Measurements from ENCODE around the gene A4GALT.

Gene A4GALT

DNA sequence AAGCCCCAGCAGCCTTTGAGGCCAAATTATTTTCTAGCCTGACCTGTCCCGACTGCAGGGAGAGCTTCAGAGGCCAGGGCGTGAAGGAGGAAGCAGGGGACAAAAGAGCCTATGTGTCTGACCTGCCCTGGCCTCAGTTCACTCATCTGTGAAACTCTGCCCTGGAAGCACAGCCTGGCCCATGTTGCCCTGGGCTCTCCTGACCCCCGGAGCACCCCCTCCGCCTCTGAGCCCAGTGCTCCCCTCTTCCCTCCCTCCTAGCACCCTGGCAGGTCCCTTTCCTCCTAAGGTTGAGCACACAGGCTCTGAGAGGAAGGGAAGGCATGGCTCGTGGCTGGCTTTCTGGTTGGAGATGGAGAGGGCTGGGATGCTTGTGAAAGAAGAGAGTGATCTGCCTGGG is 3.4 kb upstream of the A4GALT start:
- ATAC-seq (ENCODE audit: insufficient read depth, low read depth), result no peak
- Histone ChIP-seq H3K9me3 (ENCODE audit: insufficient read depth, low read length, severe bottlenecking) (no peaks in the 10 kb centered on the region), H3K36me3 (ENCODE audit: insufficient read depth, low read length) (no peaks in the 10 kb centered on the region), H4K20me1 (ENCODE audit: insufficient read depth, low read length) (no peaks in the 10 kb centered on the region), H2AFZ (ENCODE audit: low read depth, low read length) (no peak overlapping the region), H3K4me2 (ENCODE audit: insufficient read depth, low read length) (no peak overlapping the region), H3K27me3 (ENCODE audit: insufficient read depth, low read length, poor library complexity) (no peaks in the 10 kb centered on the region), H3K27ac (ENCODE audit: low read length) (no peak overlapping the region), H3K9ac (ENCODE audit: low read depth, low read length) (no peak overlapping the region), H3K79me2 (ENCODE audit: insufficient read depth, low read length) (no peaks in the 10 kb centered on the region), H3K4me3 (ENCODE audit: low read depth in 1 of 2, low read length in 2 of 2) (no peak overlapping the region), H3K4me1 (ENCODE audit: insufficient read depth, low read length) (no peaks in the 10 kb centered on the region)
- no peak for DNase-seq
- TF ChIP-seq, protein P1, sequence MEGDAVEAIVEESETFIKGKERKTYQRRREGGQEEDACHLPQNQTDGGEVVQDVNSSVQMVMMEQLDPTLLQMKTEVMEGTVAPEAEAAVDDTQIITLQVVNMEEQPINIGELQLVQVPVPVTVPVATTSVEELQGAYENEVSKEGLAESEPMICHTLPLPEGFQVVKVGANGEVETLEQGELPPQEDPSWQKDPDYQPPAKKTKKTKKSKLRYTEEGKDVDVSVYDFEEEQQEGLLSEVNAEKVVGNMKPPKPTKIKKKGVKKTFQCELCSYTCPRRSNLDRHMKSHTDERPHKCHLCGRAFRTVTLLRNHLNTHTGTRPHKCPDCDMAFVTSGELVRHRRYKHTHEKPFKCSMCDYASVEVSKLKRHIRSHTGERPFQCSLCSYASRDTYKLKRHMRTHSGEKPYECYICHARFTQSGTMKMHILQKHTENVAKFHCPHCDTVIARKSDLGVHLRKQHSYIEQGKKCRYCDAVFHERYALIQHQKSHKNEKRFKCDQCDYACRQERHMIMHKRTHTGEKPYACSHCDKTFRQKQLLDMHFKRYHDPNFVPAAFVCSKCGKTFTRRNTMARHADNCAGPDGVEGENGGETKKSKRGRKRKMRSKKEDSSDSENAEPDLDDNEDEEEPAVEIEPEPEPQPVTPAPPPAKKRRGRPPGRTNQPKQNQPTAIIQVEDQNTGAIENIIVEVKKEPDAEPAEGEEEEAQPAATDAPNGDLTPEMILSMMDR (IDR thresholded peaks at IDR 0.05; ENCODE audit: borderline replicate concordance, extremely low read depth, low read length, poor library complexity, severe bottlenecking), result no peak

DNA sequence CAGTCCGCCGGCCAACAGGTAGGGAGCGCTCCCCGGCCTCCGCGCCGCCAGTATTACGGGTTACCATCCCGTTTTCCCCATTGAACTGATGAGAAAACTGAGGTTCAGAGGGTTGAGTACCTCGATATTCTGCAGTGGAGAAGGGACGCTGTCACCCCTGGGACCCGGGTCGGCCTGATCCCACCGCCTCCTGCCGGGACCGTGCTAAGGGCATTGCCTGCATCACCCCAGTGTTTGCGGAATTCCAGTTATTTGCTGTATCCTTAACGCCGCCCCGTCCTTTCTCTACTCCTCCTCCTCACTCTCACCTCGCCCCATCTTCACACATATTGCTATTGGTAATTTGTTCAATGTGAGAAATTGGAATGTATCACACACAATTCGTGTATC is 370 bp upstream of the A4GALT start:
- H3K27ac ChIP-seq (ENCODE audit: low read length), result no peak overlapping the region
- no peak overlapping the region for H3K4me2 ChIP-seq (ENCODE audit: insufficient read depth, low read length)
- DNase-seq (no peak), ATAC-seq (ENCODE audit: insufficient read depth, low read depth) (no peak)
- no peak overlapping the region for H3K4me3 ChIP-seq (ENCODE audit: low read depth in 1 of 2, low read length in 2 of 2)
- no peaks in the 10 kb centered on the region for H3K9me3 ChIP-seq (ENCODE audit: insufficient read depth, low read length, severe bottlenecking)
- H3K36me3 ChIP-seq (ENCODE audit: insufficient read depth, low read length), result no peaks in the 10 kb centered on the region
- no peaks in the 10 kb centered on the region for H4K20me1 ChIP-seq (ENCODE audit: insufficient read depth, low read length)
- H3K27me3 ChIP-seq (ENCODE audit: insufficient read depth, low read length, poor library complexity), result no peaks in the 10 kb centered on the region
- no peak overlapping the region for H2AFZ ChIP-seq (ENCODE audit: low read depth, low read length)
- no peak overlapping the region for H3K9ac ChIP-seq (ENCODE audit: low read depth, low read length)
- TF ChIP-seq, protein P1 (IDR thresholded peaks at IDR 0.05; ENCODE audit: borderline replicate concordance, extremely low read depth, low read length, poor library complexity, severe bottlenecking), result no peak
- TF ChIP-seq EZH2 (IDR thresholded peaks at IDR 0.05; ENCODE audit: borderline replicate concordance, low read depth, low read length, severe bottlenecking), result no peak
- no peaks in the 10 kb centered on the region for H3K79me2 ChIP-seq (ENCODE audit: insufficient read depth, low read length)
- no peaks in the 10 kb centered on the region for H3K4me1 ChIP-seq (ENCODE audit: insufficient read depth, low read length)

DNA sequence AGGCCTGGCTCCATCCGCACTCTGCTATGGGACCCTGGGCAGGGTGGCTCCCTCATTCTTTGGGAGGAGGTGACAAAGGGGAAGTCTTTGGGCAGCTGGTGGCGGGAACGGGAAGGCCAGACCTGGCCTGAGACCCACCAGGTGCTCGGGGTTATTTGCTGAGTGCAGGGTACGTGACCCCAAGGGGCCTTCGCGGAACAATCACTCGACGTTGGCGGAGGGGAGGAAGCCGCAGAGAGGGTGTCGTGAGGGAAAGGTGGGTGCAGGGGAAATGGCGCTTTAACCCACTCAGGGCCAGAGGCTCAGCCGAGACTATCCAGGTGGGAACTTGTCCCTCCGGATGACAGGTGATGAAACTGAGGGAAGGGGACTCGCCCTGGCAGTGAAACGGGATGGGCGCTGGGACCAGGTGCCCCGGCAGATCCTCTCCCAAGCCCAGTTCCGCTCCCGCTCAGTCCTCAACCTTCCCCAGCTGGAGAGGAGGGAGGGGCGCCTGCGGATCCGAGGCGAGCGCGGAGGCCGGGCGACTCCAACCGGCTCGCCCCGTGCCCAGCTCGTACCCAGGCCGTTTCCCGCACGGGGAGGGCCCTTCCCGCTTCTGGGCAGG is 911 bp downstream of the A4GALT start:
- H3K79me2 ChIP-seq (ENCODE audit: insufficient read depth, low read length), result no peaks in the 10 kb centered on the region
- H3K4me2 ChIP-seq (ENCODE audit: insufficient read depth, low read length), result no peak overlapping the region
- no peaks in the 10 kb centered on the region for H3K4me1 ChIP-seq (ENCODE audit: insufficient read depth, low read length)
- H3K4me3 ChIP-seq (ENCODE audit: low read depth in 1 of 2, low read length in 2 of 2), result no peak overlapping the region
- H2AFZ ChIP-seq (ENCODE audit: low read depth, low read length), result no peak overlapping the region
- ATAC-seq (ENCODE audit: insufficient read depth, low read depth) (no peak), DNase-seq (no peak)
- no peak for TF ChIP-seq EZH2 (IDR thresholded peaks at IDR 0.05; ENCODE audit: borderline replicate concordance, low read depth, low read length, severe bottlenecking)
- TF ChIP-seq, protein P1 (IDR thresholded peaks at IDR 0.05; ENCODE audit: borderline replicate concordance, extremely low read depth, low read length, poor library complexity, severe bottlenecking), result no peak
- no peaks in the 10 kb centered on the region for H3K9me3 ChIP-seq (ENCODE audit: insufficient read depth, low read length, severe bottlenecking)
- H3K27ac ChIP-seq (ENCODE audit: low read length), result no peak overlapping the region
- H3K27me3 ChIP-seq (ENCODE audit: insufficient read depth, low read length, poor library complexity), result no peaks in the 10 kb centered on the region
- no peaks in the 10 kb centered on the region for H4K20me1 ChIP-seq (ENCODE audit: insufficient read depth, low read length)
- H3K9ac ChIP-seq (ENCODE audit: low read depth, low read length), result no peak overlapping the region
- no peaks in the 10 kb centered on the region for H3K36me3 ChIP-seq (ENCODE audit: insufficient read depth, low read length)

DNA sequence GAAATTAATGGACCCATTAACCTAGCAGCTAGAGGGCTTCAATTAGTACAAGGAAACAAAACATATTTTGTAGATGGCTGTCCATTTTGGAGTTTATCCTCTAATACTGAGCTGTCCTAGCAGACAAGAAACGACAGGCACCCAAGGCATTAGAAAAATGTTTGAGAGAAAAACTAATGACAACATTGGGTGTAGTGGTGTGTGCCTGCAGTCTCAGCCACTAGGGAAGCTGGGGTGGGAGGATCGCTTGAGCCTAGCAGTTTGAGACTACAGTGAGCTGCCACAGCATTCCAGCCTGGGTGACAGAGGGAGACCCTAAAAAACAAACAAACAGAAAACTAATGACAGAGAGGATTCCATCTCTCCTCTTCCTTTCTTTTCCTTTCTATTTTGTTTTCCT is 1.5 kb downstream of the A4GALT start:
- Histone ChIP-seq H3K9ac (ENCODE audit: low read depth, low read length) (no peak overlapping the region), H3K9me3 (ENCODE audit: insufficient read depth, low read length, severe bottlenecking) (no peaks in the 10 kb centered on the region), H3K4me1 (ENCODE audit: insufficient read depth, low read length) (no peaks in the 10 kb centered on the region), H3K27ac (ENCODE audit: low read length) (no peak overlapping the region), H3K27me3 (ENCODE audit: insufficient read depth, low read length, poor library complexity) (no peaks in the 10 kb centered on the region), H3K79me2 (ENCODE audit: insufficient read depth, low read length) (no peaks in the 10 kb centered on the region), H3K36me3 (ENCODE audit: insufficient read depth, low read length) (no peaks in the 10 kb centered on the region), H2AFZ (ENCODE audit: low read depth, low read length) (no peak overlapping the region), H3K4me2 (ENCODE audit: insufficient read depth, low read length) (no peak overlapping the region), H4K20me1 (ENCODE audit: insufficient read depth, low read length) (no peaks in the 10 kb centered on the region), H3K4me3 (ENCODE audit: low read depth in 1 of 2, low read length in 2 of 2) (no peak overlapping the region)
- TF ChIP-seq, protein P1 (IDR thresholded peaks at IDR 0.05; ENCODE audit: borderline replicate concordance, extremely low read depth, low read length, poor library complexity, severe bottlenecking), result no peak
- ATAC-seq (ENCODE audit: insufficient read depth, low read depth) (no peak), DNase-seq (no peak)

Measured in DND-41 (cell line).